ENCODE data around the gene FBXW8.

FBXW8 gene

GRCh38 chr12:116922194-116922897 lies 11.6 kb downstream of the FBXW8 start:
- Mint-ChIP-seq H3K27ac (peak overlapping the region; percentile 4 to 42), H3K4me3 (no peak overlapping the region), H3K4me1 (ENCODE audit: low read depth in 2 of 2) (peaks cover 42 to 64% of the 10 kb centered on the region in 2 donors), H3K9me3 (no peaks in the 10 kb centered on the region), H3K36me3 (ENCODE audit: insufficient read depth) (peaks cover 11% of the 10 kb centered on the region), H3K27me3 (no peaks in the 10 kb centered on the region)
- DNase-seq (no peak), ATAC-seq (replicated peaks) (no peak)

- peak overlapping the region; percentile 69 to 82 for H3K4me3 Mint-ChIP-seq
- peaks cover 46 to 60% of the 10 kb centered on the region in 2 donors for H3K4me1 Mint-ChIP-seq (ENCODE audit: low read depth in 2 of 2)
- ATAC-seq (replicated peaks) (peak; percentile 97), DNase-seq (peak; percentile 60 to 68 (median 63))
- H3K36me3 Mint-ChIP-seq (ENCODE audit: insufficient read depth): peaks cover 13% of the 10 kb centered on the region
- no peaks in the 10 kb centered on the region for H3K9me3 Mint-ChIP-seq
- peak overlapping the region; percentile 64 to 88 for H3K27ac Mint-ChIP-seq
- no peaks in the 10 kb centered on the region for H3K27me3 Mint-ChIP-seq
These were observed 14.1 kb downstream of the FBXW8 start for GRCh38 chr12:116924558-116925453.

- H3K4me1 Mint-ChIP-seq (ENCODE audit: low read depth in 2 of 2): peaks cover 34 to 43% of the 10 kb centered on the region in 2 donors
- H3K27me3 Mint-ChIP-seq: no peaks in the 10 kb centered on the region
- no peaks in the 10 kb centered on the region for H3K9me3 Mint-ChIP-seq
- no peak for DNase-seq
- H3K27ac Mint-ChIP-seq: peak overlapping the region in 1 of 2 donors; percentile 44
- ATAC-seq (replicated peaks): no peak
- H3K4me3 Mint-ChIP-seq: peak overlapping the region; percentile 2 to 3
- peaks cover 18% of the 10 kb centered on the region for H3K36me3 Mint-ChIP-seq (ENCODE audit: insufficient read depth)
These were observed 15.8 kb downstream of the FBXW8 start for GRCh38 chr12:116926283-116927243.

GRCh38 chr12:116927244-116927940 lies 16.6 kb downstream of the FBXW8 start:
- H3K27me3 Mint-ChIP-seq: no peaks in the 10 kb centered on the region
- H3K4me1 Mint-ChIP-seq (ENCODE audit: low read depth in 2 of 2): peaks cover 34 to 35% of the 10 kb centered on the region in 2 donors
- DNase-seq: no peak
- ATAC-seq (replicated peaks): no peak
- H3K27ac Mint-ChIP-seq: no peak overlapping the region
- no peaks in the 10 kb centered on the region for H3K9me3 Mint-ChIP-seq
- H3K4me3 Mint-ChIP-seq: no peak overlapping the region
- H3K36me3 Mint-ChIP-seq (ENCODE audit: insufficient read depth): peaks cover 18% of the 10 kb centered on the region

GRCh38 chr12:116928504-116928903 lies 17.8 kb downstream of the FBXW8 start:
- Mint-ChIP-seq H3K4me3 (no peak overlapping the region), H3K27ac (no peak overlapping the region), H3K36me3 (ENCODE audit: insufficient read depth) (peaks cover 18% of the 10 kb centered on the region), H3K9me3 (no peaks in the 10 kb centered on the region), H3K4me1 (ENCODE audit: low read depth in 2 of 2) (peaks cover 28 to 29% of the 10 kb centered on the region in 2 donors), H3K27me3 (no peaks in the 10 kb centered on the region)
- ATAC-seq (replicated peaks) (no peak), DNase-seq (no peak)

GRCh38 chr12:116929885-116930284 lies 19.1 kb downstream of the FBXW8 start:
- Mint-ChIP-seq H3K4me1 (ENCODE audit: low read depth in 2 of 2) (peaks cover 21 to 22% of the 10 kb centered on the region in 2 donors), H3K27ac (peak overlapping the region in 1 of 2 donors; percentile 74), H3K27me3 (no peaks in the 10 kb centered on the region), H3K4me3 (no peak overlapping the region), H3K9me3 (no peaks in the 10 kb centered on the region), H3K36me3 (ENCODE audit: insufficient read depth) (peaks cover 11% of the 10 kb centered on the region)
- DNase-seq (no peak), ATAC-seq (replicated peaks) (no peak)

GRCh38 chr12:116931665-116932064 lies 20.9 kb downstream of the FBXW8 start:
- no peaks in the 10 kb centered on the region for H3K9me3 Mint-ChIP-seq
- H3K27ac Mint-ChIP-seq: no peak overlapping the region
- peaks cover 9% of the 10 kb centered on the region for H3K36me3 Mint-ChIP-seq (ENCODE audit: insufficient read depth)
- ATAC-seq (replicated peaks): no peak
- no peak for DNase-seq
- peaks cover 12 to 23% of the 10 kb centered on the region in 2 donors for H3K4me1 Mint-ChIP-seq (ENCODE audit: low read depth in 2 of 2)
- no peak overlapping the region for H3K4me3 Mint-ChIP-seq
- H3K27me3 Mint-ChIP-seq: no peaks in the 10 kb centered on the region

- no peak for DNase-seq
- H3K27me3 Mint-ChIP-seq: no peaks in the 10 kb centered on the region
- H3K4me3 Mint-ChIP-seq: no peak overlapping the region
- H3K36me3 Mint-ChIP-seq (ENCODE audit: insufficient read depth): peaks cover 9% of the 10 kb centered on the region
- peaks cover 13 to 22% of the 10 kb centered on the region in 2 donors for H3K4me1 Mint-ChIP-seq (ENCODE audit: low read depth in 2 of 2)
- no peak overlapping the region for H3K27ac Mint-ChIP-seq
- no peaks in the 10 kb centered on the region for H3K9me3 Mint-ChIP-seq
- ATAC-seq (replicated peaks): no peak
These were observed 22.3 kb downstream of the FBXW8 start for GRCh38 chr12:116933091-116933490.

- H3K27ac Mint-ChIP-seq: no peak overlapping the region
- no peaks in the 10 kb centered on the region for H3K27me3 Mint-ChIP-seq
- ATAC-seq (replicated peaks) (no peak), DNase-seq (no peak)
- no peaks in the 10 kb centered on the region for H3K9me3 Mint-ChIP-seq
- peaks cover 9% of the 10 kb centered on the region for H3K36me3 Mint-ChIP-seq (ENCODE audit: insufficient read depth)
- no peak overlapping the region for H3K4me3 Mint-ChIP-seq
- peaks cover 10 to 22% of the 10 kb centered on the region in 2 donors for H3K4me1 Mint-ChIP-seq (ENCODE audit: low read depth in 2 of 2)
These were observed 22.9 kb downstream of the FBXW8 start for GRCh38 chr12:116933512-116934246.

- H3K9me3 Mint-ChIP-seq: no peaks in the 10 kb centered on the region
These were observed 24.4 kb downstream of the FBXW8 start for GRCh38 chr12:116934908-116935705.

GRCh38 chr12:116937640-116938039 lies 26.9 kb downstream of the FBXW8 start:
- peaks cover 6% of the 10 kb centered on the region for H3K36me3 Mint-ChIP-seq (ENCODE audit: insufficient read depth)
- H3K27me3 Mint-ChIP-seq: no peaks in the 10 kb centered on the region
- peaks cover 6 to 22% of the 10 kb centered on the region in 2 donors for H3K4me1 Mint-ChIP-seq (ENCODE audit: low read depth in 2 of 2)
- DNase-seq (no peak), ATAC-seq (replicated peaks) (no peak)
- peak overlapping the region in 1 of 2 donors; percentile 54 for H3K27ac Mint-ChIP-seq
- H3K9me3 Mint-ChIP-seq: no peaks in the 10 kb centered on the region
- H3K4me3 Mint-ChIP-seq: no peak overlapping the region

More at GRCh38 chr12:116934908-116935705, 24.4 kb downstream of the FBXW8 start:
- DNase-seq (no peak), ATAC-seq (replicated peaks) (no peak)
- Mint-ChIP-seq H3K27me3 (no peaks in the 10 kb centered on the region), H3K4me1 (ENCODE audit: low read depth in 2 of 2) (peaks cover 10 to 22% of the 10 kb centered on the region in 2 donors), H3K36me3 (ENCODE audit: insufficient read depth) (peaks cover 5% of the 10 kb centered on the region), H3K27ac (no peak overlapping the region), H3K4me3 (no peak overlapping the region)
